Astrocyte (in vitro differentiated cells and primary cell): ENCODE results near the gene SLC9A4. TPM values are rescaled to one million over a fixed set of nuclear protein-coding genes. Genes with fewer than 3 reads are reported as not detected.

Experiments used
- DNase-seq: peaks from one replicate; pipeline ENCODE4 v3.0.0-alpha.2; 2010; ENCODE audit warnings: low read depth
- FAIRE-seq: peaks from 2 replicates; lab custom pipeline; 2011; peaks lifted over from hg19 to GRCh38; lab: Jason Lieb, UNC
- H2AFZ ChIP-seq: 2 replicates; pipeline ENCODE4 v1.6.0; 2012; ENCODE audit warnings: low read depth, low read length, inconsistent platforms
- H3K27ac ChIP-seq: 2 replicates; pipeline ENCODE4 v1.5.1; 2011; ENCODE audit warnings: low read depth, low read length, inconsistent platforms
- H3K27me3 ChIP-seq: 2 replicates; pipeline ENCODE4 v1.6.0; 2011; ENCODE audit warnings: low read length, inconsistent platforms; ENCODE audit not compliant: insufficient read depth
- H3K36me3 ChIP-seq: 2 replicates; pipeline ENCODE4 v1.5.1; 2011; ENCODE audit warnings: low read length, inconsistent platforms; ENCODE audit not compliant: insufficient read depth
- H3K4me1 ChIP-seq: 2 replicates; pipeline ENCODE4 v1.5.1; 2011; ENCODE audit warnings: low read length, inconsistent platforms; ENCODE audit not compliant: insufficient read depth
- H3K4me2 ChIP-seq: 2 replicates; pipeline ENCODE4 v1.6.0; 2012; ENCODE audit warnings: low read length, inconsistent platforms
- H3K4me3 ChIP-seq: 2 replicates; pipeline ENCODE4 v1.5.1; 2011; ENCODE audit warnings: low read depth, mild to moderate bottlenecking, low read length, inconsistent platforms; ENCODE audit not compliant: insufficient read depth
- H3K79me2 ChIP-seq: 2 replicates; pipeline ENCODE4 v1.6.0; 2012; ENCODE audit warnings: mild to moderate bottlenecking, low read length, inconsistent platforms; ENCODE audit not compliant: insufficient read depth
- H3K9ac ChIP-seq: 2 replicates; pipeline ENCODE4 v1.6.0; 2012; ENCODE audit warnings: mild to moderate bottlenecking, low read length, inconsistent platforms
- H3K9me3 ChIP-seq: 2 replicates; pipeline ENCODE4 v1.5.1; 2012; ENCODE audit warnings: low read depth, mild to moderate bottlenecking, low read length, inconsistent platforms; ENCODE audit not compliant: insufficient read depth
- H4K20me1 ChIP-seq: 2 replicates; pipeline ENCODE4 v1.6.0; 2012; ENCODE audit warnings: low read length, inconsistent platforms; ENCODE audit not compliant: insufficient read depth
- H3K27ac Mint-ChIP-seq: one replicate; pipeline ENCODE4 v1.8.0; 2021; ENCODE audit warnings: mild to moderate bottlenecking, mixed read lengths; ENCODE audit not compliant: unreplicated experiment
- H3K27me3 Mint-ChIP-seq: one replicate; pipeline ENCODE4 v1.8.0; 2021; ENCODE audit warnings: low read depth, mixed read lengths; ENCODE audit not compliant: unreplicated experiment
- H3K36me3 Mint-ChIP-seq: one replicate; pipeline ENCODE4 v1.8.0; 2021; ENCODE audit warnings: low read depth, mixed read lengths; ENCODE audit not compliant: unreplicated experiment
- H3K4me1 Mint-ChIP-seq: one replicate; pipeline ENCODE4 v1.8.0; 2021; ENCODE audit warnings: low read depth, mixed read lengths; ENCODE audit not compliant: unreplicated experiment
- H3K4me3 Mint-ChIP-seq: one replicate; pipeline ENCODE4 v1.8.0; 2021; ENCODE audit warnings: mild to moderate bottlenecking, moderate library complexity, mixed read lengths; ENCODE audit not compliant: unreplicated experiment
- H3K9me3 Mint-ChIP-seq: one replicate; pipeline ENCODE4 v1.8.0; 2021; ENCODE audit warnings: mild to moderate bottlenecking, mixed read lengths; ENCODE audit not compliant: unreplicated experiment
- EZH2 ChIP-seq: IDR thresholded peaks from 2 replicates; pipeline ENCODE4 v1.6.1; 2012; ENCODE audit warnings: mild to moderate bottlenecking, low read length, inconsistent platforms; ENCODE audit not compliant: insufficient read depth
- total RNA-seq: library from RNA; stranded (reverse); gene quantifications from 2 replicates; pipeline ENCODE4 v1.2.1, GENCODE V29; 2021
- TF ChIP-seq, protein P1 (sequence below): IDR thresholded peaks from 2 replicates; pipeline ENCODE4 v1.5.1; 2011; ENCODE audit warnings: low read depth, mild to moderate bottlenecking, inconsistent platforms, low read length, moderate library complexity; ENCODE audit not compliant: insufficient read depth

The SLC9A4 gene
- total RNA-seq, 1 donor from 2014 or later: 0.09 TPM

GRCh38 chr2:102425441-102426132, 47.4 kb upstream of the SLC9A4 start:
- H3K9me3 Mint-ChIP-seq: peaks cover 4% of the 10 kb centered on the region
- Histone ChIP-seq H3K27me3 (peaks cover 14% of the 10 kb centered on the region), H2AFZ (no peak overlapping the region), H3K9me3 (no peaks in the 10 kb centered on the region), H3K4me3 (no peak overlapping the region), H3K79me2 (no peaks in the 10 kb centered on the region), H3K9ac (no peak overlapping the region), H4K20me1 (no peaks in the 10 kb centered on the region), H3K4me2 (no peak overlapping the region), H3K36me3 (no peaks in the 10 kb centered on the region), H3K27ac (no peak overlapping the region), H3K4me1 (no peaks in the 10 kb centered on the region)
- no peak overlapping the region for H3K4me3 Mint-ChIP-seq
- H3K36me3 Mint-ChIP-seq: no peaks in the 10 kb centered on the region
- no peak overlapping the region for H3K27ac Mint-ChIP-seq
- H3K4me1 Mint-ChIP-seq: no peaks in the 10 kb centered on the region
- TF ChIP-seq EZH2: no peak
- TF ChIP-seq, protein P1, sequence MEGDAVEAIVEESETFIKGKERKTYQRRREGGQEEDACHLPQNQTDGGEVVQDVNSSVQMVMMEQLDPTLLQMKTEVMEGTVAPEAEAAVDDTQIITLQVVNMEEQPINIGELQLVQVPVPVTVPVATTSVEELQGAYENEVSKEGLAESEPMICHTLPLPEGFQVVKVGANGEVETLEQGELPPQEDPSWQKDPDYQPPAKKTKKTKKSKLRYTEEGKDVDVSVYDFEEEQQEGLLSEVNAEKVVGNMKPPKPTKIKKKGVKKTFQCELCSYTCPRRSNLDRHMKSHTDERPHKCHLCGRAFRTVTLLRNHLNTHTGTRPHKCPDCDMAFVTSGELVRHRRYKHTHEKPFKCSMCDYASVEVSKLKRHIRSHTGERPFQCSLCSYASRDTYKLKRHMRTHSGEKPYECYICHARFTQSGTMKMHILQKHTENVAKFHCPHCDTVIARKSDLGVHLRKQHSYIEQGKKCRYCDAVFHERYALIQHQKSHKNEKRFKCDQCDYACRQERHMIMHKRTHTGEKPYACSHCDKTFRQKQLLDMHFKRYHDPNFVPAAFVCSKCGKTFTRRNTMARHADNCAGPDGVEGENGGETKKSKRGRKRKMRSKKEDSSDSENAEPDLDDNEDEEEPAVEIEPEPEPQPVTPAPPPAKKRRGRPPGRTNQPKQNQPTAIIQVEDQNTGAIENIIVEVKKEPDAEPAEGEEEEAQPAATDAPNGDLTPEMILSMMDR: no peak
- peaks cover 20% of the 10 kb centered on the region for H3K27me3 Mint-ChIP-seq
- no peak for DNase-seq
- FAIRE-seq: no peak

DNA sequence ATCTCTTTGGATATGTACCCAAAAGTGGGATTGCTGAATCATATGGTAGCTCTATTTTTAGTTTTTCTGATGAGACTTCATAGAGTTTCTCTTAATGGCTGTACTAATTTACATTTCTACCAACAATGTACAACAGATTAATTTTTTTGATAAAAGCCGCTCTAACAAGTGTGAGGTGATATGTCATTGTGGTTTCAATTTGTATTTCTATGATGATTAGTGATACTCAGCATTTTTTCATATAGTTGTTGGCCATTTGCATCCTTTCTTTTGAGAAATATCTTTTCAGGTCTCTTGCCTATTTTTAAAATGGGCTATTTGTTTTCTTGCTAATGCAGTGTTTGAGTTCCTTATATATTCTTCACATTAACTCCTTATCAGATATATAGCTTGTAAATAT, 45.8 kb upstream of the SLC9A4 start:
- Histone ChIP-seq H3K27me3 (peaks cover 11% of the 10 kb centered on the region), H3K79me2 (no peaks in the 10 kb centered on the region), H3K4me3 (no peak overlapping the region), H3K27ac (no peak overlapping the region), H2AFZ (no peak overlapping the region), H4K20me1 (no peaks in the 10 kb centered on the region), H3K4me1 (no peaks in the 10 kb centered on the region), H3K4me2 (no peak overlapping the region), H3K9me3 (no peaks in the 10 kb centered on the region), H3K9ac (no peak overlapping the region), H3K36me3 (no peaks in the 10 kb centered on the region)
- H3K27me3 Mint-ChIP-seq: peaks cover 7% of the 10 kb centered on the region
- H3K36me3 Mint-ChIP-seq: no peaks in the 10 kb centered on the region
- DNase-seq (no peak), FAIRE-seq (no peak)
- no peak for TF ChIP-seq EZH2
- TF ChIP-seq, protein P1: no peak
- H3K27ac Mint-ChIP-seq: no peak overlapping the region
- peaks cover 2% of the 10 kb centered on the region for H3K9me3 Mint-ChIP-seq
- no peaks in the 10 kb centered on the region for H3K4me1 Mint-ChIP-seq
- H3K4me3 Mint-ChIP-seq: no peak overlapping the region

DNA sequence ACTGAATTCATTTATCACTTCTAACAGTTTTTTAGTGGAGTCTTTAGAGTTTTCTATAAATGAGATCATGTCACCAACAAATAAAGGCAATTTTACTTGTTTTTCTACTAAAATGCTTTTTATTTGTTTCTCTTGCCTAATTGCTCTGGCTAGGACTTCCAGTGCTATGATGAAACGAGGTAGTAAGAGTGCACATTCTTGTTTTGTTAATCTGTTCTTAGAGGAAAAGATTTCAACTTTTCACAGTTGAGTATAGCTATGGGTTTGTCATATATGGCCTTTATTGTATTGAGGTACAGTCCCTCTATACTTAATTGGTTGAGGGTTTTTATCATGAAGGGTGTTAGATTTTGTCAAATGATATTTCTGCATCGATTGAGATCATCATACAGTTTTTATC, 44.5 kb upstream of the SLC9A4 start:
- no peak overlapping the region for H2AFZ ChIP-seq
- TF ChIP-seq, protein P1: no peak
- no peaks in the 10 kb centered on the region for H3K4me1 ChIP-seq
- no peaks in the 10 kb centered on the region for H3K9me3 ChIP-seq
- H3K27me3 Mint-ChIP-seq: peaks cover 4% of the 10 kb centered on the region
- H3K36me3 ChIP-seq: no peaks in the 10 kb centered on the region
- H3K9ac ChIP-seq: no peak overlapping the region
- DNase-seq (no peak), FAIRE-seq (no peak)
- no peak overlapping the region for H3K4me3 ChIP-seq
- H4K20me1 ChIP-seq: no peaks in the 10 kb centered on the region
- H3K36me3 Mint-ChIP-seq: no peaks in the 10 kb centered on the region
- no peak overlapping the region for H3K4me3 Mint-ChIP-seq
- H3K9me3 Mint-ChIP-seq: no peaks in the 10 kb centered on the region
- peaks cover 11% of the 10 kb centered on the region for H3K27me3 ChIP-seq
- H3K4me1 Mint-ChIP-seq: no peaks in the 10 kb centered on the region
- no peaks in the 10 kb centered on the region for H3K79me2 ChIP-seq
- H3K27ac ChIP-seq: no peak overlapping the region
- no peak overlapping the region for H3K4me2 ChIP-seq
- no peak overlapping the region for H3K27ac Mint-ChIP-seq
